ENCODE data around the gene UQCRC2.

DNA sequence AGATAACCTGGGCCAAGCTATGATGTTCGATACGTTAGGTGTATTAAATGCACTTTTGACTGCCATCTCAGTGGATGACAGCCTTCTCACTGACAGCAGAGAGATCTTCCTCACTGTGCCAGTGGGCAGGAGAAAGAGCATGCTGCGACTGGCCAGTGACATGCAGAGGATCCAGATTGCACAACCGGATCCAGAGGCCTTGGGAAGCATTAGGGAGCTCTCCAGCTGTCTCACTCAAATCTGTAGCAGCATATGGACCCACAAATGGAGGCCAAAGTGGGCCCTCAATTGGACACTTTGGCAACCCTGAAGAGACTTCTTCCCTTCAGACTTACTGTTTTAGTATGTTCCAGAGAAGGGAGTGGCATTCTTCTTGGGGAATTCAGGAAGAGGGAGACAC, 26.9 kb downstream of the UQCRC2 start:
- TF ChIP-seq, protein P1, sequence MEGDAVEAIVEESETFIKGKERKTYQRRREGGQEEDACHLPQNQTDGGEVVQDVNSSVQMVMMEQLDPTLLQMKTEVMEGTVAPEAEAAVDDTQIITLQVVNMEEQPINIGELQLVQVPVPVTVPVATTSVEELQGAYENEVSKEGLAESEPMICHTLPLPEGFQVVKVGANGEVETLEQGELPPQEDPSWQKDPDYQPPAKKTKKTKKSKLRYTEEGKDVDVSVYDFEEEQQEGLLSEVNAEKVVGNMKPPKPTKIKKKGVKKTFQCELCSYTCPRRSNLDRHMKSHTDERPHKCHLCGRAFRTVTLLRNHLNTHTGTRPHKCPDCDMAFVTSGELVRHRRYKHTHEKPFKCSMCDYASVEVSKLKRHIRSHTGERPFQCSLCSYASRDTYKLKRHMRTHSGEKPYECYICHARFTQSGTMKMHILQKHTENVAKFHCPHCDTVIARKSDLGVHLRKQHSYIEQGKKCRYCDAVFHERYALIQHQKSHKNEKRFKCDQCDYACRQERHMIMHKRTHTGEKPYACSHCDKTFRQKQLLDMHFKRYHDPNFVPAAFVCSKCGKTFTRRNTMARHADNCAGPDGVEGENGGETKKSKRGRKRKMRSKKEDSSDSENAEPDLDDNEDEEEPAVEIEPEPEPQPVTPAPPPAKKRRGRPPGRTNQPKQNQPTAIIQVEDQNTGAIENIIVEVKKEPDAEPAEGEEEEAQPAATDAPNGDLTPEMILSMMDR (IDR thresholded peaks at IDR 0.05) = no peak
- TF ChIP-seq EZH2 (IDR thresholded peaks at IDR 0.05; ENCODE audit: borderline replicate concordance, insufficient read depth, low read depth, low read length, poor library complexity, severe bottlenecking) = no peak
